ENCODE measurements around the gene FLVCR2.

FLVCR2 gene

GRCh38 chr14:75549169-75549568 is 29.3 kb upstream of the FLVCR2 start:
- Histone ChIP-seq H3K27me3 (peaks cover 0 to 15% of the 10 kb centered on the region in 2 donors), H3K4me1 (no peaks in the 10 kb centered on the region), H3K27ac (no peak overlapping the region), H3K36me3 (no peaks in the 10 kb centered on the region), H3K9me3 (no peaks in the 10 kb centered on the region), H3K4me3 (no peak overlapping the region)
- no peak for DNase-seq
- intact Hi-C loops (cut with DNase I; ENCODE audit: low total_unique reads): no loop called here
- TF ChIP-seq, protein P1, sequence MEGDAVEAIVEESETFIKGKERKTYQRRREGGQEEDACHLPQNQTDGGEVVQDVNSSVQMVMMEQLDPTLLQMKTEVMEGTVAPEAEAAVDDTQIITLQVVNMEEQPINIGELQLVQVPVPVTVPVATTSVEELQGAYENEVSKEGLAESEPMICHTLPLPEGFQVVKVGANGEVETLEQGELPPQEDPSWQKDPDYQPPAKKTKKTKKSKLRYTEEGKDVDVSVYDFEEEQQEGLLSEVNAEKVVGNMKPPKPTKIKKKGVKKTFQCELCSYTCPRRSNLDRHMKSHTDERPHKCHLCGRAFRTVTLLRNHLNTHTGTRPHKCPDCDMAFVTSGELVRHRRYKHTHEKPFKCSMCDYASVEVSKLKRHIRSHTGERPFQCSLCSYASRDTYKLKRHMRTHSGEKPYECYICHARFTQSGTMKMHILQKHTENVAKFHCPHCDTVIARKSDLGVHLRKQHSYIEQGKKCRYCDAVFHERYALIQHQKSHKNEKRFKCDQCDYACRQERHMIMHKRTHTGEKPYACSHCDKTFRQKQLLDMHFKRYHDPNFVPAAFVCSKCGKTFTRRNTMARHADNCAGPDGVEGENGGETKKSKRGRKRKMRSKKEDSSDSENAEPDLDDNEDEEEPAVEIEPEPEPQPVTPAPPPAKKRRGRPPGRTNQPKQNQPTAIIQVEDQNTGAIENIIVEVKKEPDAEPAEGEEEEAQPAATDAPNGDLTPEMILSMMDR (IDR thresholded peaks at IDR 0.05): no peak

- intact Hi-C loops (cut with DNase I; ENCODE audit: low total_unique reads): no loop called here
- no peaks in the 10 kb centered on the region for H3K9me3 ChIP-seq
Measured at GRCh38 chr14:75551021-75551420, 27.4 kb upstream of the FLVCR2 start.

GRCh38 chr14:75553157-75553556 is 25.3 kb upstream of the FLVCR2 start:
- intact Hi-C loops (cut with DNase I; ENCODE audit: low total_unique reads): no loop called here
- H3K9me3 ChIP-seq: peaks cover 0 to 5% (median 0%) of the 10 kb centered on the region in 3 donors
- TF ChIP-seq, protein P1 (IDR thresholded peaks at IDR 0.05): no peak
- no peak overlapping the region for H3K27ac ChIP-seq
- no peak for DNase-seq
- no peaks in the 10 kb centered on the region for H3K36me3 ChIP-seq
- H3K4me3 ChIP-seq: no peak overlapping the region
- H3K4me1 ChIP-seq: no peaks in the 10 kb centered on the region
- H3K27me3 ChIP-seq: peaks cover 0 to 15% of the 10 kb centered on the region in 2 donors

More at GRCh38 chr14:75551021-75551420, 27.4 kb upstream of the FLVCR2 start:
- TF ChIP-seq, protein P1 (IDR thresholded peaks at IDR 0.05): no peak
- no peaks in the 10 kb centered on the region for H3K36me3 ChIP-seq
- no peak overlapping the region for H3K4me3 ChIP-seq
- H3K4me1 ChIP-seq: no peaks in the 10 kb centered on the region
- H3K27ac ChIP-seq: no peak overlapping the region
- H3K27me3 ChIP-seq: peaks cover 0 to 15% of the 10 kb centered on the region in 2 donors
- DNase-seq: no peak

DNA sequence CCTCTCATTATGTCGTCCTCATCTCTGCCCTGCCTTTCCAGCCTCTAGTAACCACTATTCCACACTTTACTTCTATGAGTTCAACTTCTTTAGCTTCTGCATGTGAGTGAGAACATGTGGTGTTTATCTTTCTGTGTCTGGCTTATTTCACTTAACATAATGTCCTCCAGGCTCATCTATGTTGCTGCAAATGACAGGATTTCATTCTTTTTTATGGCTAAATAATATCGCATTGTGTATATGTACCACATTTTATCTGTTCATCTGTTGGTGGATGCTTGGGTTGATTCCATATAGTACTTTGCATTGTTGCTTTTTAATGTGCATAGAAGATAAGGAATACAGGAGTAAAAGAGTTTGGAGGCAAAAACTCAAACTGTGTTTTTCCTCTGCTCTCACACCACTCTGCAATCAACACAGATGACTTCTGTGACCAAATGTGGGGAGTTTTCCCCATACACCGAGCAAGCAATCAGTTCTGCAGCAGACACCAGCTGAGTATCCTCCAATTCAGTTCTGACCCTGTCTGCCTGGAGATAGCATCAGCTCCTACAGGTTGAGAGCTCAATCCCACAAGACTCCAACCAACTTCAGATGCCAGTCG is 24.6 kb upstream of the FLVCR2 start:
- H3K4me3 ChIP-seq: no peak overlapping the region
- no peak for DNase-seq
- H3K27ac ChIP-seq: no peak overlapping the region
- no peaks in the 10 kb centered on the region for H3K4me1 ChIP-seq
- peaks cover 0 to 5% (median 0%) of the 10 kb centered on the region in 3 donors for H3K9me3 ChIP-seq
- TF ChIP-seq, protein P1 (IDR thresholded peaks at IDR 0.05): no peak
- peaks cover 0 to 11% of the 10 kb centered on the region in 2 donors for H3K27me3 ChIP-seq
- H3K36me3 ChIP-seq: no peaks in the 10 kb centered on the region
- intact Hi-C loops (cut with DNase I; ENCODE audit: low total_unique reads): no loop called here

GRCh38 chr14:75554482-75554881 is 23.9 kb upstream of the FLVCR2 start:
- TF ChIP-seq, protein P1 (IDR thresholded peaks at IDR 0.05): no peak
- H3K27ac ChIP-seq: no peak overlapping the region
- H3K36me3 ChIP-seq: no peaks in the 10 kb centered on the region
- H3K9me3 ChIP-seq: peaks cover 0 to 5% (median 0%) of the 10 kb centered on the region in 3 donors
- intact Hi-C loops (cut with DNase I; ENCODE audit: low total_unique reads): no loop called here
- no peak overlapping the region for H3K4me3 ChIP-seq
- H3K27me3 ChIP-seq: peaks cover 0 to 11% of the 10 kb centered on the region in 2 donors
- no peaks in the 10 kb centered on the region for H3K4me1 ChIP-seq
- no peak for DNase-seq
